Liver (tissue), 9 donors: ENCODE results near the gene FNDC1. TPM values are rescaled to one million over a fixed set of nuclear protein-coding genes. Genes with fewer than 3 reads are reported as not detected.

Experiments
- DNase-seq: peaks from one replicate; pipeline ENCODE4 v3.0.0-alpha.2; 2017; ENCODE audit warnings: low spot score
- H3K27ac ChIP-seq, 2 donors: one replicate each; pipeline ENCODE4 v1.7.0; 2013; ENCODE audit warnings: inconsistent platforms in 2 of 2, low read length in 2 of 2, control low read depth in 1 of 2, low read depth in 1 of 2, mild to moderate bottlenecking in 1 of 2
- H3K27me3 ChIP-seq, 4 donors: one replicate each; pipeline versions ENCODE4 v1.6.1 to v1.7.0; 2013; ENCODE audit warnings: low read length in 3 of 4, inconsistent platforms in 1 of 4, mild to moderate bottlenecking in 1 of 4, moderate library complexity in 1 of 4; ENCODE audit not compliant: control insufficient read depth in 4 of 4, insufficient read depth in 4 of 4
- H3K36me3 ChIP-seq, 4 donors: one replicate each; pipeline versions ENCODE4 v1.6.1 to v1.7.0; 2013; ENCODE audit warnings: low read length in 3 of 4, mild to moderate bottlenecking in 3 of 4, low read depth in 1 of 4, moderate library complexity in 1 of 4; ENCODE audit not compliant: control insufficient read depth in 4 of 4, insufficient read depth in 3 of 4
- H3K4me1 ChIP-seq, 4 donors: one replicate each; pipeline versions ENCODE4 v1.6.1 to v1.7.0; 2013; ENCODE audit warnings: low read length in 3 of 4, mild to moderate bottlenecking in 3 of 4, moderate library complexity in 1 of 4; ENCODE audit not compliant: control insufficient read depth in 4 of 4, insufficient read depth in 4 of 4
- H3K4me3 ChIP-seq, 3 donors: one replicate each; pipeline versions ENCODE4 v1.6.1 to v1.7.0; 2013; ENCODE audit warnings: low read length in 3 of 3, control low read depth in 1 of 3, low read depth in 1 of 3, mild to moderate bottlenecking in 1 of 3
- H3K9ac ChIP-seq, 2 donors: one replicate each; pipeline ENCODE4 v1.7.0; 2013; ENCODE audit warnings: low read length in 2 of 2, mild to moderate bottlenecking in 2 of 2, moderate library complexity in 2 of 2, control low read depth in 1 of 2, low read depth in 1 of 2
- H3K9me3 ChIP-seq, 4 donors: one replicate each; pipeline versions ENCODE4 v1.6.1 to v1.7.0; 2013; ENCODE audit warnings: low read length in 3 of 4; ENCODE audit not compliant: control insufficient read depth in 4 of 4
- EGR1 ChIP-seq, 2 donors: IDR thresholded peaks; 2 replicates each; pipeline ENCODE4 v1.6.1; 2016 to 2018; ENCODE audit warnings: antibody characterized with exemption in 2 of 2, low read depth in 2 of 2
- FOXA1 ChIP-seq: IDR thresholded peaks from 2 replicates; pipeline ENCODE4 v1.6.1; 2016; ENCODE audit warnings: antibody characterized with exemption
- FOXA2 ChIP-seq: IDR thresholded peaks from 2 replicates; pipeline ENCODE4 v1.6.1; 2016; ENCODE audit warnings: antibody characterized with exemption
- GABPA ChIP-seq, 2 donors: IDR thresholded peaks in 1 of 2; conservative IDR thresholded peaks in 1 of 2; 2 replicates each; pipeline ENCODE4 v1.6.1; 2016; ENCODE audit warnings: antibody characterized with exemption in 2 of 2, mild to moderate bottlenecking in 1 of 2, moderate library complexity in 1 of 2
- HNF4A ChIP-seq, 2 donors: conservative IDR thresholded peaks; 2 replicates each; pipeline ENCODE4 v1.6.1; 2016; ENCODE audit warnings: antibody characterized with exemption in 2 of 2, mild to moderate bottlenecking in 2 of 2
- HNF4G ChIP-seq: IDR thresholded peaks from 2 replicates; pipeline ENCODE4 v1.6.1; 2016; ENCODE audit warnings: antibody characterized with exemption
- JUND ChIP-seq, 2 donors: IDR thresholded peaks; 2 replicates each; pipeline ENCODE4 v1.6.1; 2016; ENCODE audit warnings: antibody characterized with exemption in 2 of 2
- NR2F2 ChIP-seq: IDR thresholded peaks from 2 replicates; pipeline ENCODE4 v1.6.1; 2016; ENCODE audit warnings: antibody characterized with exemption
- RAD21 ChIP-seq, 2 donors: IDR thresholded peaks; 2 replicates each; pipeline ENCODE4 v1.6.1; 2016; ENCODE audit warnings: antibody characterized with exemption in 2 of 2, mild to moderate bottlenecking in 2 of 2
- RXRA ChIP-seq, 2 donors: IDR thresholded peaks; 2 replicates each; pipeline ENCODE4 v1.6.1; 2017 to 2018; ENCODE audit warnings: antibody characterized with exemption in 2 of 2, mild to moderate bottlenecking in 1 of 2
- SP1 ChIP-seq: IDR thresholded peaks from 2 replicates; pipeline ENCODE4 v1.6.1; 2018; ENCODE audit warnings: antibody characterized with exemption, mild to moderate bottlenecking
- TAF1 ChIP-seq: conservative IDR thresholded peaks from 2 replicates; pipeline ENCODE4 v1.6.1; 2016; ENCODE audit warnings: antibody characterized with exemption, mild to moderate bottlenecking
- YY1 ChIP-seq: IDR thresholded peaks from 2 replicates; pipeline ENCODE4 v1.6.1; 2016; ENCODE audit warnings: antibody characterized with exemption, mild to moderate bottlenecking
- WGBS: extraction: QIAGEN DNeasy Blood & Tissue Kit; methylation state at CpG from one replicate; pipeline ENCODE4 v1.1.7; 2013; 5-methylcytosine and 5-hydroxymethylcytosine counted together
- polyA plus RNA-seq, 2 donors: library from polyadenylated mRNA; stranded (reverse) in 1 of 2; unstranded in 1 of 2; fragments of 200-250 nt in 1 of 2; fragments of >200 nt in 1 of 2; fragmentation: Nextera tagmentation in 1 of 2; extraction: Ambion mirVana in 1 of 2; gene quantifications; one replicate each; pipeline versions ENCODE4 v1.2.1 to v1.2.3, GENCODE V29; 2013 to 2015
- total RNA-seq, 2 donors: library from RNA; depleted of rRNA; stranded (reverse); fragments of >200 nt; gene quantifications; one replicate each; pipeline ENCODE4 v1.2.3, GENCODE V29; 2014
- TF ChIP-seq, protein P1 (sequence below): IDR thresholded peaks from 2 replicates; pipeline ENCODE4 v1.6.1; 2016; ENCODE audit warnings: antibody characterized with exemption
- TF ChIP-seq, protein P2 (sequence below): IDR thresholded peaks from 2 replicates; pipeline ENCODE4 v1.6.1; 2016; ENCODE audit warnings: antibody characterized with exemption
- TF ChIP-seq, protein P3 (sequence below): fragments of 150-350 bp; IDR thresholded peaks from 2 replicates; pipeline ENCODE4 v1.5.1; 2017; ENCODE audit warnings: improper control_type of control experiment, low read depth, low read length; ENCODE audit not compliant: missing input control
- TF ChIP-seq, protein P4 (sequence below): IDR thresholded peaks from 2 replicates; pipeline ENCODE4 v1.6.1; 2016; ENCODE audit warnings: antibody characterized with exemption, mild to moderate bottlenecking
- TF ChIP-seq, protein P5 (sequence below): IDR thresholded peaks from 2 replicates; pipeline ENCODE4 v1.6.1; 2016; ENCODE audit warnings: antibody characterized with exemption
- donor health status: healthy.
- donor health status: healthy.
- donor health status: healthy.
- donor health status: healthy.
- donor health status: healthy.

Gene FNDC1
- total and polyA plus RNA-seq, 4 donors, result 0.10 to 0.47 (median 0.17) TPM; not detected in 1

DNA sequence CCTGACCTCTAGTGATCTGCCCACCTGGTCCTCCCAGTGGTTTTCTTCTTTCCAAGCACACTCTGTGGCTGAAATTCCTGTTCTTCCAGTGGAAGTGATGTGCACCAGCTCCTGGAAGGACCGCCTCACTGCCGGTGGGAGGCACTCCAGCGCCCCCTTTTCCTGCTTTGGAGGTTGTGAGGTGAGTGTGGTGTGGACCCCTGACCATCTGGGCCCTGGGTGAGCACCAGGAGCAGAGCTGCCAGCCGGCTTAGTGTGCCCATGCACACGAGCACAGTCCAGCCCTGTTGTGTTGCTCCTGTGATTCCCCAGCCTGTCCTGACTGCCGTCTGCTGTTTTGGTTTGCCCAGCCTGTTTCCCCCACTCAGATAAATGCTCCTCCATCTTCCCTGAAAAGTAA lies 134.6 kb downstream of the FNDC1 start:
- Histone ChIP-seq H3K4me1 (peaks cover 8 to 21% (median 16%) of the 10 kb centered on the region in 4 donors), H3K4me3 (no peak overlapping the region), H3K27ac (no peak overlapping the region), H3K27me3 (no peaks in the 10 kb centered on the region), H3K9ac (no peak overlapping the region), H3K36me3 (no peaks in the 10 kb centered on the region), H3K9me3 (no peaks in the 10 kb centered on the region)
- DNase-seq, result no peak
- WGBS, result 89% methylated on average over 6 of the region's 6 CpGs
- TF ChIP-seq, protein P1, sequence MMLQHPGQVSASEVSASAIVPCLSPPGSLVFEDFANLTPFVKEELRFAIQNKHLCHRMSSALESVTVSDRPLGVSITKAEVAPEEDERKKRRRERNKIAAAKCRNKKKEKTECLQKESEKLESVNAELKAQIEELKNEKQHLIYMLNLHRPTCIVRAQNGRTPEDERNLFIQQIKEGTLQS, result no peak
- TF ChIP-seq SP1 (no peak), FOXA2 (no peak), TAF1 (no peak), RAD21 (IDR thresholded peaks at IDR 0.05) (no peak), YY1 (no peak), HNF4G (no peak), RXRA (IDR thresholded peaks at IDR 0.05) (no peak), NR2F2 (no peak), HNF4A (conservative IDR thresholded peaks at IDR 0.05) (no peak), FOXA1 (no peak), JUND (IDR thresholded peaks at IDR 0.05) (no peak), EGR1 (IDR thresholded peaks at IDR 0.05; ENCODE audit: low read depth in 2 of 2) (no peak), GABPA (IDR thresholded peaks at IDR 0.05 in 1 of 2, conservative IDR thresholded peaks at IDR 0.05 in 1 of 2) (no peak)
- TF ChIP-seq, protein P2, sequence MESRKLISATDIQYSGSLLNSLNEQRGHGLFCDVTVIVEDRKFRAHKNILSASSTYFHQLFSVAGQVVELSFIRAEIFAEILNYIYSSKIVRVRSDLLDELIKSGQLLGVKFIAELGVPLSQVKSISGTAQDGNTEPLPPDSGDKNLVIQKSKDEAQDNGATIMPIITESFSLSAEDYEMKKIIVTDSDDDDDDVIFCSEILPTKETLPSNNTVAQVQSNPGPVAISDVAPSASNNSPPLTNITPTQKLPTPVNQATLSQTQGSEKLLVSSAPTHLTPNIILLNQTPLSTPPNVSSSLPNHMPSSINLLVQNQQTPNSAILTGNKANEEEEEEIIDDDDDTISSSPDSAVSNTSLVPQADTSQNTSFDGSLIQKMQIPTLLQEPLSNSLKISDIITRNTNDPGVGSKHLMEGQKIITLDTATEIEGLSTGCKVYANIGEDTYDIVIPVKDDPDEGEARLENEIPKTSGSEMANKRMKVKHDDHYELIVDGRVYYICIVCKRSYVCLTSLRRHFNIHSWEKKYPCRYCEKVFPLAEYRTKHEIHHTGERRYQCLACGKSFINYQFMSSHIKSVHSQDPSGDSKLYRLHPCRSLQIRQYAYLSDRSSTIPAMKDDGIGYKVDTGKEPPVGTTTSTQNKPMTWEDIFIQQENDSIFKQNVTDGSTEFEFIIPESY, result no peak
- TF ChIP-seq, protein P3, sequence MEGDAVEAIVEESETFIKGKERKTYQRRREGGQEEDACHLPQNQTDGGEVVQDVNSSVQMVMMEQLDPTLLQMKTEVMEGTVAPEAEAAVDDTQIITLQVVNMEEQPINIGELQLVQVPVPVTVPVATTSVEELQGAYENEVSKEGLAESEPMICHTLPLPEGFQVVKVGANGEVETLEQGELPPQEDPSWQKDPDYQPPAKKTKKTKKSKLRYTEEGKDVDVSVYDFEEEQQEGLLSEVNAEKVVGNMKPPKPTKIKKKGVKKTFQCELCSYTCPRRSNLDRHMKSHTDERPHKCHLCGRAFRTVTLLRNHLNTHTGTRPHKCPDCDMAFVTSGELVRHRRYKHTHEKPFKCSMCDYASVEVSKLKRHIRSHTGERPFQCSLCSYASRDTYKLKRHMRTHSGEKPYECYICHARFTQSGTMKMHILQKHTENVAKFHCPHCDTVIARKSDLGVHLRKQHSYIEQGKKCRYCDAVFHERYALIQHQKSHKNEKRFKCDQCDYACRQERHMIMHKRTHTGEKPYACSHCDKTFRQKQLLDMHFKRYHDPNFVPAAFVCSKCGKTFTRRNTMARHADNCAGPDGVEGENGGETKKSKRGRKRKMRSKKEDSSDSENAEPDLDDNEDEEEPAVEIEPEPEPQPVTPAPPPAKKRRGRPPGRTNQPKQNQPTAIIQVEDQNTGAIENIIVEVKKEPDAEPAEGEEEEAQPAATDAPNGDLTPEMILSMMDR, result no peak
- TF ChIP-seq, protein P4, sequence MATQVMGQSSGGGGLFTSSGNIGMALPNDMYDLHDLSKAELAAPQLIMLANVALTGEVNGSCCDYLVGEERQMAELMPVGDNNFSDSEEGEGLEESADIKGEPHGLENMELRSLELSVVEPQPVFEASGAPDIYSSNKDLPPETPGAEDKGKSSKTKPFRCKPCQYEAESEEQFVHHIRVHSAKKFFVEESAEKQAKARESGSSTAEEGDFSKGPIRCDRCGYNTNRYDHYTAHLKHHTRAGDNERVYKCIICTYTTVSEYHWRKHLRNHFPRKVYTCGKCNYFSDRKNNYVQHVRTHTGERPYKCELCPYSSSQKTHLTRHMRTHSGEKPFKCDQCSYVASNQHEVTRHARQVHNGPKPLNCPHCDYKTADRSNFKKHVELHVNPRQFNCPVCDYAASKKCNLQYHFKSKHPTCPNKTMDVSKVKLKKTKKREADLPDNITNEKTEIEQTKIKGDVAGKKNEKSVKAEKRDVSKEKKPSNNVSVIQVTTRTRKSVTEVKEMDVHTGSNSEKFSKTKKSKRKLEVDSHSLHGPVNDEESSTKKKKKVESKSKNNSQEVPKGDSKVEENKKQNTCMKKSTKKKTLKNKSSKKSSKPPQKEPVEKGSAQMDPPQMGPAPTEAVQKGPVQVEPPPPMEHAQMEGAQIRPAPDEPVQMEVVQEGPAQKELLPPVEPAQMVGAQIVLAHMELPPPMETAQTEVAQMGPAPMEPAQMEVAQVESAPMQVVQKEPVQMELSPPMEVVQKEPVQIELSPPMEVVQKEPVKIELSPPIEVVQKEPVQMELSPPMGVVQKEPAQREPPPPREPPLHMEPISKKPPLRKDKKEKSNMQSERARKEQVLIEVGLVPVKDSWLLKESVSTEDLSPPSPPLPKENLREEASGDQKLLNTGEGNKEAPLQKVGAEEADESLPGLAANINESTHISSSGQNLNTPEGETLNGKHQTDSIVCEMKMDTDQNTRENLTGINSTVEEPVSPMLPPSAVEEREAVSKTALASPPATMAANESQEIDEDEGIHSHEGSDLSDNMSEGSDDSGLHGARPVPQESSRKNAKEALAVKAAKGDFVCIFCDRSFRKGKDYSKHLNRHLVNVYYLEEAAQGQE, result no peak
- TF ChIP-seq, protein P5, sequence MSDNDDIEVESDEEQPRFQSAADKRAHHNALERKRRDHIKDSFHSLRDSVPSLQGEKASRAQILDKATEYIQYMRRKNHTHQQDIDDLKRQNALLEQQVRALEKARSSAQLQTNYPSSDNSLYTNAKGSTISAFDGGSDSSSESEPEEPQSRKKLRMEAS, result no peak
